Lung microvascular endothelial cell (primary cell): Measurements from ENCODE around the gene ALOX5. TPM values are rescaled to one million over a fixed set of nuclear protein-coding genes. Genes with fewer than 3 reads are reported as not detected.
A peak's percentile ranks its signal among the peaks of the same experiment; 100 is the strongest.

Source experiments
- DNase-seq, 2 donors: peaks; one replicate each; pipeline versions ENCODE4 v3.0.0 to v3.0.0-alpha.2; 2010; ENCODE audit warnings: low read depth in 2 of 2
- total RNA-seq: library from RNA; depleted of rRNA; stranded (reverse); fragments of >200 nt; gene quantifications from 2 replicates; pipeline ENCODE4 v1.2.1, GENCODE V29; 2014

The ALOX5 gene
- total RNA-seq, 1 donor from 2014 or later, result not detected

- DNase-seq, result peak; percentile 44 to 51
These were observed 50.8 kb downstream of the ALOX5 start for GRCh38 chr10:45424668-45425404.

DNA sequence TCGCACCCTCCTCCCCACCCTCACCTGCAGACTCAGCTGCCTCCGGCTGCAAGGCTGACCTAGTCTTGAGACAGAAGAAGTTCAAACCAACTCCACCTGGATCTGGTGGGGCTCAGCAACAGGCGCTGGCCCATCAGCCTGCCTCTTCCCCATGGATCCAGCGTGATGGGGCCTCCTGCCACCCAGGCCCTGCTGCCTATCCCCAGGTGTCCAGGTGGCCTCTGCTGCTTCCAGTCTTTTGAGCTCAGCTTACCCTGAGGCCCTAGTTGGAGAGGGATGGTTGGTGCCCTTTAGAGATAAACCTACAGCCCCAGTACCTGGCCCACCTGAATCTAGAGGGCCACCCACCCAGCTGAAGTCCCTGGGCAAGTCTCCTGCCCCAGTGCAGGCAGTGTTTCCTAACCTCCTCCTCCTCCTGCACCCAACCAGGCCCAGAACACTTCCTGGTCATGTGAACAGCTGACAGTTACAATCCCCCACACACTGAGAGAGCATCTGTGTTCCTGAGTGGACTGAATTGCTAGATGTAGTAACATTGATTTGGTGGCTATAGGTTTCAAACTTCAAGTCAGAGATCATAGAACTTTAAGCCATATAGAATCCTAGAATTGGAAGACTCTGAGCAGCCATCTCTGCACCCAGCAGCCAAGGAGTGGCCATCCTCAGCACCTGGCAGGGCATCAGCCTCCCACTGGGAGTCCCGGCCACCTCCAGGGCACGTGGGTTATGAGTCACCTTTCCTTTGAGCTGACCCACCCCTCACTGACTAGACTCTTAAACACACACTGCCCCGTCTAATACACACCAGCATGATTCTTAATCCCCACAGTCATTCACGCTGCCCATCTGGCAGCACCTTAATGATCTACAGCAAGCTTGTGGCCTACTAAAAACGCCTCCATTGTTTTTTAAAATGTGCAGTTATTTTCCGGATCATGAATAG lies 51.9 kb downstream of the ALOX5 start:
- DNase-seq, result peak in 1 of 2 donors; percentile 44

- DNase-seq, result no peak
These were observed 53.4 kb downstream of the ALOX5 start for GRCh38 chr10:45427262-45427969.

DNA sequence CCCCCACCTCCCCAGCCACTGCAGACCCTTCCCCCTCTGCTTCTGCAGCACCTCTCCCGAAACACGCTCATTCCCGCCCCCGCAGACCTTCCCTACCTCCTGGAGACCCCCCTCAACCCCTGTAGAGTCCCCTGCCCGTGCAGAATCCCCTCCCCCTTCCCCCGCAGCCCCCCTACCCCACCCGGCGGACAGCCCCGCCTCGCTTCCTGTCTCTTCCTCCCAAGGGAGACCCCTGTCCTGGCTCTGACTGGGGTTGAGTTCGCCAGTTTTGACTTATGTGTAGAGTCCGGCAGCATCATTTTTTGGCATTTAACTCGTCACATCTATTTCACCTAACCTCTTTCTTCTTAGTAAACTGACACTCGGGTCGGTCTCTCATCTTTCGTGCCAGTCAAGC lies 54.0 kb downstream of the ALOX5 start:
- no peak for DNase-seq

GRCh38 chr10:45428611-45429510 lies 54.8 kb downstream of the ALOX5 start:
- DNase-seq, result no peak

GRCh38 chr10:45429790-45430189 lies 55.8 kb downstream of the ALOX5 start:
- DNase-seq, result no peak

- no peak for DNase-seq
These were observed 58.1 kb downstream of the ALOX5 start for GRCh38 chr10:45432113-45432512.

GRCh38 chr10:45432700-45433472 lies 58.9 kb downstream of the ALOX5 start:
- no peak for DNase-seq

GRCh38 chr10:45433716-45434469 lies 59.9 kb downstream of the ALOX5 start:
- no peak for DNase-seq

- no peak for DNase-seq
These were observed 63.8 kb downstream of the ALOX5 start for GRCh38 chr10:45437587-45438465.

GRCh38 chr10:45438466-45439090 lies 64.6 kb downstream of the ALOX5 start:
- DNase-seq, result no peak

DNA sequence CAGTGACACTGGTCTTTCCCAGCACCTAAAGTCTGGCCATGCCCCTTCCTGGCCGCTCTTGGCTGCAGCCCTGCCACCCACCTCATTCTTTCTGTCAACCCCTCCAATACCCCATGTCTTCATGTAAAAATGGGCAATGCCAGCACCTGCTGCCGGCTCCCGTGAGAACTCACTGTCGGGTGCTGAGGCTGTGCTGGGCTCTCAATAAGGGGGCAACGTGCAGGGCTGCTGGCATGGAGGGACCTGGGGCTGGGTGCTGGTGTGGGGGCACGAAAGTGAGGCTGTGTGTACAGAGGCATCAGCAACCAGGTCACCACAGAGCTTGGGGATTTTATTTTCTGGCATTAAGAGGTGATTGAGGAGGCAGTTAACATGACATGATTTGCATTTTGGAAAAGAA lies 65.3 kb downstream of the ALOX5 start:
- no peak for DNase-seq

DNA sequence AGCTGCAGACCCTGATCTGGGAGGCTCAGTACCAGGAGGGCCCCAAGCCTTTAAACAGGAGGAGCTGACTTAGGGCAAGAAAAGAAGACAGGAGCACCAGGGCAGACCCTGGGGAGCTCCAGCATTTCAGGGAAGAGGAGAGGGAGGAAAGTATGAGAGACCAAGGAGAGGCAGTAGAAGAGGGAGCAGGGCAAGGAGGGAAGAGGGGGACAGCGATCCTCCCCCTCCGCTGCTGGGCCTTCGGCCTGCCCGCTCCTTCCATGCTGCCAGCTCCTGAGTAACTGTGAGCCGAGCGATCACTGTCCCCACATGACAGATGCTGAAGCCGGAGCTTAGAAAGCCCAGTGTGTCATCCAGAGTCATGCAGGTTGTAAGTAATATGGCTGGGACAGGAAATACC lies 65.9 kb downstream of the ALOX5 start:
- DNase-seq, result no peak

GRCh38 chr10:45440511-45441062 lies 66.6 kb downstream of the ALOX5 start:
- DNase-seq, result no peak

DNA sequence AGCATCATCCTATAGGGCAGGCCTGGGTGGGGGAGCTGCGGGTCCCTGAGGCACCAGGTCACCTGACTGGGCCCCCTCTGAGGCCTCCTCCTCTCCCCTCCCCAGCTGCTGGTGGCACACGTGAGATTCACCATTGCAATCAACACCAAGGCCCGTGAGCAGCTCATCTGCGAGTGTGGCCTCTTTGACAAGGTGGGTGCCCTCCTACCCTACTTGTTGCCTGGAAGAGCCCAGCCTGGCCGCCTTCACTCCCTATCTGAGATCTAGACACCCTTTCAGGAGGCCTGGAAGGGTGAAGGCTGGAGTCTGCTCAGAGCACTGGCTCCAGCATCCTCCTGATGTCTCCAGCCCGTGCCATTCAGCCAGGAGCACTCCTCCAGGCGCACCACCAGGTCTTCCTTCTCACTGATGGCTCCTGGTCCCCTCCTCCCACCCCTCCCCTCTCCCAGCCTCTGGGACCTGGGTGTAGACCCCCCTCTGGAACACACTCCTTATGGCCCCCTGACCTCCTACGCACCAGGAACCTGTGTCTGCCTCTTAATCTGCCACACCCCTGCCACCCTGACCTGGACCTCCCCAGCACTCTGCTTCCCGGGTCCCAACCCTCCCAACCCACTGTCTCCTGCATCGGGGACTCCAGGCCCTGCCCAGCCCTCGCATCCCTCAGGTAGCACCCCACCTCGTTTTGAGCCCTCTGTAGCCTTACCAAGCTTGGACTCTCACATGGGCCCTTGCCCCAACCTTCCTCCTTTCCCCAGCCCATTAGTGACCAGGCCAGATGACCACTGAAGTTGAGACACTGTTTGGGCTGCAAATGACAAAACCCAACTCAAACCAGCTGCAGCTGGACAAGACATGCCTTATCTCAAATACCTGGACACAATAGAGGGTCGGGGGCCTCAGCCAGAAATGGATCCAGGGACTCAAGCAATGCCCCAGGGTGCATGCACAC lies 67.5 kb downstream of the ALOX5 start:
- no peak for DNase-seq

GRCh38 chr10:45442251-45442650 lies 68.2 kb downstream of the ALOX5 start:
- DNase-seq, result no peak
